Measurements from ENCODE around the gene PRDX4.

The PRDX4 gene

DNA sequence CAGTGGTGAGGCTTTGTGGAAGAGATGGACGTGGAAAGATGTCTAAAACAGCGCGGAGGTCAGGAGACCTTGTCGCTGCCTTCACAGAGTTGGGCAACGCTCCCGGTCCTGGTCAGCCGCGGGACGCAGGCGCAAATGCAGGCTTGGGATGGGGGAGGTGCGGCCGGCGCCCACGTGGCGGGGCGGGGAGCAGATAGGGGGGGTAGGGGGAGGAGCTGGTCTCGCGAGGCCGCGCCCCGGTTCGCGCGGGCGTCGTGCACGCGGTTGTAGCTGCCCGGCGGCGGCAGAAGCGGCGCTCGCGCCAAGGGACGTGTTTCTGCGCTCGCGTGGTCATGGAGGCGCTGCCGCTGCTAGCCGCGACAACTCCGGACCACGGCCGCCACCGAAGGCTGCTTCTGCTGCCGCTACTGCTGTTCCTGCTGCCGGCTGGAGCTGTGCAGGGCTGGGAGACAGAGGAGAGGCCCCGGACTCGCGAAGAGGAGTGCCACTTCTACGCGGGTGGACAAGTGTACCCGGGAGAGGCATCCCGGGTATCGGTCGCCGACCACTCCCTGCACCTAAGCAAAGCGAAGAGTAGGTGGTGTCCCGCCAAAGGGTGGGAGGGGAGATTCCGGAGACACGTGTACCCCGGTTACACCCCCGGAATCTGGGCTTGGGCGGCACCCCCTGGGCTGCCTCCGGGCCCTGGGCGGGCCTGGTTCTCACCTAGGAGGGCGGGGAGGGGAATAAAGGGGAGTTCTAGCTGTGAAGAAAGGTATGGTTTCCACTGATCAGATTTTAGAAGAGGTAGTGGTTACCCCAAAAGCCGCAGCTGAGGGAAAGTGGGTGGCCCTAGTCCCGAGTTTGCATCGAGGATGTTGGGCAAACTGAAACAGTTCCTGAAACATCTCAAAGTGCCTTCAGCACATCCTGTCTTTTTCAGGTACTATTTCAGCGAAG is at the start of gene PRDX4:
Gene PRDX4, plus strand, starts transcription at position 255 of the 939 bp plus-strand sequence. Its CDS starts 78 bp downstream, at position 333.
- Histone ChIP-seq H3K9me3 (replicated peaks in 1 of 11) (no peaks in the 10 kb centered on the region), H3K4me2 (peak within 1 kb of the TSS; percentile 50 to 76 (median 67)), H3K27me3 (no peaks in the 10 kb centered on the region), H4K20me1 (no peaks in the 10 kb centered on the region), H3K4me1 (peaks cover 0 to 22% (median 0%) of the 10 kb centered on the region in 10 experiments; a peak in 7 of 20 replicates), H3K27ac (peak within 1 kb of the TSS; percentile 38 to 88 (median 86); a peak in 21 of 22 replicates), H3K36me3 (peaks cover 0 to 22% (median 6%) of the 10 kb centered on the region in 11 experiments; a peak in 9 of 22 replicates), H3K4me3 (peak within 1 kb of the TSS; percentile 59 to 74 (median 68)), H3K9ac (peak within 1 kb of the TSS; percentile 78 to 90 (median 85))
- TF ChIP-seq Cebpa-rat (IDR thresholded peaks at IDR 0.05): 0 out of 22 replicates have a peak, but pooled peaks of 1 of the 11 experiments have one; percentile 17

DNA sequence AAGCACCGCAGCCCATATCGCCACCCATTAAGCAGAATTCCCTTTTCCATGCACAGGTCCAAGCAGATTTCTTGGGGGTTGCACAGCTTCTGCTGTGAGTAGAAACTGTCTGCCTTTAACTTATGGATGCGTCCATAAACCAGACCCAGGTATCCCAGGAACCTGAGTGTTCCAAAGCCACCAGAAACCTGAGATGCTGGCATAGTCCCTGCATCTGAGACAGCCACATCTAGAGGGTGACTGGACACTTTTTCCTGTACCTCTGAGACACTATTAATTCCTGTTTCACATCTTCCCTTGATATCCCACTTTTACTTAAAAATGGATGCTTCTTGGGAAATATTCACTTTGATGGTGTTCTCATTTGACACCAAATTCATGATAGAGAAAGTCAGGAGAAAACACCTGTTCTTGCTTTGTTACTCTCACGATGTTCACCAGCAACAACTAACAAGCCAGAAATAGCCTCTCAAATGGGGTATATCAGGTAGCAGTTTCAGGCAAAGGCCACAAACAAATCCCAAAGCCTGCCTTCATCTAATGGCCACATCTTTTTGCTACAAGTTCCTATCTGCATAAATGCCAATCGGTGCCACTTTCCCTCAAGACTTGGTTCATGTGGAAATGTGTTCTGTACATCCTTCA is 45.5 kb upstream of the PRDX4 start:
- Histone ChIP-seq H3K36me3 (no peaks in the 10 kb centered on the region), H3K27me3 (no peaks in the 10 kb centered on the region)
- TF ChIP-seq Cebpa-rat (IDR thresholded peaks at IDR 0.05): no peak

GRCh38 chrX:23623797-23624196 is 43.5 kb upstream of the PRDX4 start:
- H3K9ac ChIP-seq: no peak overlapping the region
- H3K27ac ChIP-seq: no peak overlapping the region
- TF ChIP-seq Cebpa-rat (IDR thresholded peaks at IDR 0.05): no peak
- H3K4me2 ChIP-seq: peak overlapping the region in 1 of 11 experiments; percentile 23; a peak in 1 of 22 replicates
- H3K4me1 ChIP-seq: peaks cover 0 to 7% (median 0%) of the 10 kb centered on the region in 10 experiments; a peak in 3 of 20 replicates
- no peaks in the 10 kb centered on the region for H4K20me1 ChIP-seq
- H3K36me3 ChIP-seq: no peaks in the 10 kb centered on the region
- H3K27me3 ChIP-seq: no peaks in the 10 kb centered on the region
- H3K9me3 ChIP-seq (replicated peaks in 1 of 11): peaks cover 8 to 12% (median 10%) of the 10 kb centered on the region in 11 experiments; a peak in 20 of 22 replicates
- H3K4me3 ChIP-seq: no peak overlapping the region

More for the DNA sequence above, 45.5 kb upstream of the PRDX4 start:
- Histone ChIP-seq H3K9ac (no peak overlapping the region), H3K27ac (no peak overlapping the region), H3K4me2 (no peak overlapping the region), H3K4me1 (peaks cover 0 to 7% (median 0%) of the 10 kb centered on the region in 10 experiments; a peak in 3 of 20 replicates), H3K9me3 (replicated peaks in 1 of 11) (peaks cover 8 to 16% (median 12%) of the 10 kb centered on the region in 11 experiments; a peak in 20 of 22 replicates), H3K4me3 (no peak overlapping the region), H4K20me1 (no peaks in the 10 kb centered on the region)

DNA sequence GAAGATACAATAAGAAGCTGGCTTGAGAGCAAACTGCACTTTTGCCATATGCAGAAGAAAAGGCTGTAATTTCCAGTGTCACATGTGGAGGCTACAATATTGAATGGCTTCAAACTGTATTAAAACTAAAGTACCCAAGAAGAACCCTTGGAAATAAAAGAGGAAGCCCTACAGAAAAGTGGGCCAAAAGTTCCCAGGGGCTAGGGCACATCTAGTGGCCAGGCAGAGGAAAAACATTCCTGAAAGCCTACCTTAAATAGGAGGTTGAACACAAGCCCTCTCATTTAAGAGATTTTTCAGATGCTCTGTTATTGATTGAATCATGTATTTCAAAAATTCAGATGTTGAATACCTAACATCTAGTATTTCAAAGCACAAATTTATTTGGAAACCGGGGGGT is 40.6 kb upstream of the PRDX4 start:
- Histone ChIP-seq H3K4me3 (no peak overlapping the region), H3K27ac (no peak overlapping the region), H3K9ac (no peak overlapping the region), H3K36me3 (no peaks in the 10 kb centered on the region), H3K9me3 (replicated peaks in 1 of 11) (no peaks in the 10 kb centered on the region), H3K4me1 (peaks cover 0 to 7% (median 0%) of the 10 kb centered on the region in 10 experiments; a peak in 3 of 20 replicates), H3K4me2 (no peak overlapping the region), H4K20me1 (no peaks in the 10 kb centered on the region), H3K27me3 (no peaks in the 10 kb centered on the region)
- TF ChIP-seq Cebpa-rat (IDR thresholded peaks at IDR 0.05): no peak

DNA sequence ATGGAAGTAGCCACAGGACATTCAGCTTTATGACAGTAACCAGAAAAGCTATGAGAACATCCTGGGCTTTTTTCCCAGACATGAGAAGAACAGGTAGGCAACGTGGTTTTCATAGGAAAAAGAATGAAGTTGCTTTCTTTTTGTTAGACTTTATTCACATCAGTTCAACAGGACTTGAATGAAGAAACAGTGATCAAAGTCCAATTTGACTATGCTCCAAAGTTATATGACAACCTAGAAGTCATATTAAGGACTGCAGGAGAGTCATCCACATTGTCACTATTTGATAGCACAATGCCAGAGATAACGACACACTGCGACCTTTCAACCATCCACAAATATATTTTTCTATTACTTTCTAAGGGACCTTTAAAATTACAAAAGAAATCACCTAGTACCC is 39.2 kb upstream of the PRDX4 start:
- Histone ChIP-seq H3K4me2 (no peak overlapping the region), H3K4me1 (peaks cover 0 to 7% (median 0%) of the 10 kb centered on the region in 10 experiments; a peak in 3 of 20 replicates), H4K20me1 (no peaks in the 10 kb centered on the region), H3K9ac (no peak overlapping the region), H3K36me3 (no peaks in the 10 kb centered on the region), H3K4me3 (no peak overlapping the region), H3K27ac (no peak overlapping the region), H3K9me3 (replicated peaks in 1 of 11) (no peaks in the 10 kb centered on the region), H3K27me3 (no peaks in the 10 kb centered on the region)
- no peak for TF ChIP-seq Cebpa-rat (IDR thresholded peaks at IDR 0.05)

DNA sequence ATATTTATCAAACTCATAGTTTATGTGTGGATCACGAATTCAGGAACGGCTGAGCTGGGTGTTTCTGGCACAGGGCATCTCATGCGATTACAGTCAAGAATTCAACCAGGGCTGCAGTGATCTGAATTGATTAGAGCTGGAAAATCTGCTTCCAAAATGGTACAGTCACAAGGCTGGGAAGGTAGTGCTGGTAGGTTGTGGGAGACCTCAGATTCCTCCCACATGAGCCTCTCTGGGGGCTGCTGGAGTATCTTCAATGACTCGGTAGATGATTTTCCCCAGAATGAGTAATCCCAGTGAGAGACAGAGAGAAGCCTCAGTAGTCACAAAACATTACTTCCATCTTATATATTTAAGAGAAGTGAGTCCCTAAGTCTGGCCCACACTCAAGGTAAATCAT is 36.2 kb upstream of the PRDX4 start:
- Histone ChIP-seq H3K36me3 (no peaks in the 10 kb centered on the region), H3K4me2 (no peak overlapping the region), H4K20me1 (no peaks in the 10 kb centered on the region), H3K27me3 (no peaks in the 10 kb centered on the region), H3K27ac (no peak overlapping the region), H3K4me3 (no peak overlapping the region), H3K9ac (no peak overlapping the region), H3K9me3 (replicated peaks in 1 of 11) (no peaks in the 10 kb centered on the region), H3K4me1 (no peaks in the 10 kb centered on the region)
- no peak for TF ChIP-seq Cebpa-rat (IDR thresholded peaks at IDR 0.05)

DNA sequence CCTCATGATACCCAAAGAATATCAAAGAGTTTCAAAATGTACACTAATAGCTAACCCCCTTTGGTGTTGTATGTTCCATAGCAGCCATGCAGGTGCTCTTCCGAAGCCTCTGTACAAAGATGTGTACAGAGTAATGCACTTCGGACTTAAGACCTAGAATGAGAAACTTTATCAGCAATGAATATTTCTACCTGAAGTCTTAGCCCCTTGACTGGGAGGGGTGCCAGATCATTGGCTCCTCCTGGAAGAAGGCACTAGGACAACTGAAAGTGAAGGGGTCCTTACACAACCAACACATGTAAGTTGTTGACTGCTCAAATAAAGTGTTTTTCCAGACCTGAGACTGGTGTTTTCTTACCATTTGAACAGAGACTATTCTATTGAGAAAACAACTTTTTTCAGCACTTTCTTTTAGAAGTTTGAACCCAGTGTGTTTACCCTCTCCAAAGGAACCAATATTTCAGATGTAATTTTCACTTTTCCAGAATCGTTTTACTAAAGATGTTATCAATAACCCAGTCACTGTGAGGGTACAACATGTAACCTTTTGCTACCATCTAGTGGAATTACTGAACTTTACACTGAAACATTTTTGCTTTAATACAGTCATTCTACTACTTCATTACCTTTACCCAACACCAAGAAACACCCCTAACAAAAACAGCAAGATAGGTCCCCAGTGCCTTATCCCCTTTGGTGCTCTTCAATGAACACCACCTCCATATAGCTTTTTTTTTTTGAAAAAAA is 33.3 kb upstream of the PRDX4 start:
- Histone ChIP-seq H3K36me3 (no peaks in the 10 kb centered on the region), H3K27me3 (no peaks in the 10 kb centered on the region), H4K20me1 (no peaks in the 10 kb centered on the region), H3K4me1 (no peaks in the 10 kb centered on the region), H3K9me3 (replicated peaks in 1 of 11) (no peaks in the 10 kb centered on the region), H3K9ac (no peak overlapping the region), H3K4me2 (no peak overlapping the region), H3K27ac (no peak overlapping the region), H3K4me3 (no peak overlapping the region)
- no peak for TF ChIP-seq Cebpa-rat (IDR thresholded peaks at IDR 0.05)

DNA sequence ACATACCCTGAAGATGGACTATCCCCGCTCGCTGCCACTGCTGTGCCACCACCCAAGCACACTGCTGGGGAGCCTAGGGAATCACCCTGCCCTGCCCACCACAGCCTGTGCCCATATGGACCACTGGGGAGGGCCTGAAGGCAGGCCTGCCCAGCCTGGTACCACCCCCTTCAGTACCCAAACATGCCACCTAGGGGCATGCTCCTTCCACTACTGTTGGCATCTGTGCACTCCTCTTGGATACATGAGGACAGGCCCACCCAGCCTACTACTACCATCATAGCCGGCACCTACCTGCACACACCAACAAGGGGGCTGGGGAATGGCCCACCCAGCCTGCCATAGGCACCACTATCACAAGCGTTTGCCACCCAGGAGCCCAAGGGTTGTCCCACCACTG is 30.1 kb upstream of the PRDX4 start:
- Histone ChIP-seq H3K27me3 (no peaks in the 10 kb centered on the region), H3K9me3 (replicated peaks in 1 of 11) (peaks cover 0 to 18% (median 14%) of the 10 kb centered on the region in 11 experiments; a peak in 15 of 22 replicates)
- no peak for TF ChIP-seq Cebpa-rat (IDR thresholded peaks at IDR 0.05)

More for the DNA sequence above, 30.1 kb upstream of the PRDX4 start:
- Histone ChIP-seq H3K9ac (no peak overlapping the region), H3K27ac (no peak overlapping the region), H3K4me3 (no peak overlapping the region), H4K20me1 (no peaks in the 10 kb centered on the region), H3K4me1 (no peaks in the 10 kb centered on the region), H3K36me3 (no peaks in the 10 kb centered on the region), H3K4me2 (no peak overlapping the region)
